Esophagus squamous epithelium (tissue), 4 donors: ENCODE data around the gene SCIN.

Source experiments
- POLR2A ChIP-seq, 4 donors: fragments of 450-650 bp; IDR thresholded peaks; one replicate each; pipeline ENCODE4 v1.6.1; 2017; ENCODE audit warnings: antibody characterized with exemption in 4 of 4, mild to moderate bottlenecking in 4 of 4, moderate library complexity in 3 of 4
- TF ChIP-seq, protein P1 (sequence below), 6 experiments: fragments of 450-650 bp in 4 of 6; fragments of 200-600 bp in 2 of 6; sonication (generic) in 2 of 6; IDR thresholded peaks; one replicate each; pipeline ENCODE4 v1.5.1; 2016 to 2019; ENCODE audit warnings: antibody characterized with exemption in 6 of 6, mild to moderate bottlenecking in 4 of 6, moderate library complexity in 4 of 6

- TF ChIP-seq, protein P1, sequence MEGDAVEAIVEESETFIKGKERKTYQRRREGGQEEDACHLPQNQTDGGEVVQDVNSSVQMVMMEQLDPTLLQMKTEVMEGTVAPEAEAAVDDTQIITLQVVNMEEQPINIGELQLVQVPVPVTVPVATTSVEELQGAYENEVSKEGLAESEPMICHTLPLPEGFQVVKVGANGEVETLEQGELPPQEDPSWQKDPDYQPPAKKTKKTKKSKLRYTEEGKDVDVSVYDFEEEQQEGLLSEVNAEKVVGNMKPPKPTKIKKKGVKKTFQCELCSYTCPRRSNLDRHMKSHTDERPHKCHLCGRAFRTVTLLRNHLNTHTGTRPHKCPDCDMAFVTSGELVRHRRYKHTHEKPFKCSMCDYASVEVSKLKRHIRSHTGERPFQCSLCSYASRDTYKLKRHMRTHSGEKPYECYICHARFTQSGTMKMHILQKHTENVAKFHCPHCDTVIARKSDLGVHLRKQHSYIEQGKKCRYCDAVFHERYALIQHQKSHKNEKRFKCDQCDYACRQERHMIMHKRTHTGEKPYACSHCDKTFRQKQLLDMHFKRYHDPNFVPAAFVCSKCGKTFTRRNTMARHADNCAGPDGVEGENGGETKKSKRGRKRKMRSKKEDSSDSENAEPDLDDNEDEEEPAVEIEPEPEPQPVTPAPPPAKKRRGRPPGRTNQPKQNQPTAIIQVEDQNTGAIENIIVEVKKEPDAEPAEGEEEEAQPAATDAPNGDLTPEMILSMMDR (IDR thresholded peaks at IDR 0.05), result no peak
- no peak for TF ChIP-seq POLR2A (IDR thresholded peaks at IDR 0.05)
These were observed 36.6 kb downstream of the SCIN start for GRCh38 chr7:12607134-12607533.
